Thyroid gland (tissue), 4 donors: ENCODE results near the gene FUBP1. TPM values are rescaled to one million over a fixed set of nuclear protein-coding genes. Genes with fewer than 3 reads are reported as not detected.
"Not testable (repeated sequence)": the region's sequence is repeated elsewhere in the genome, so short reads cannot be mapped to it uniquely, and the experiment has no call there.

Experiments
- DNase-seq, 2 donors: peaks; one replicate each; pipeline ENCODE4 v3.0.0-alpha.2; 2019
- H3K27ac ChIP-seq, 3 donors: fragments of 200-600 bp; sonication (generic); 1 replicate in 2 of 3; 2 replicates in 1 of 3; pipeline ENCODE4 v1.5.1; 2016 to 2019; ENCODE audit warnings: mild to moderate bottlenecking in 1 of 3, moderate library complexity in 1 of 3
- H3K27me3 ChIP-seq: fragments of 200-600 bp; sonication (generic); one replicate; pipeline ENCODE4 v1.5.1; 2019
- H3K36me3 ChIP-seq, 2 donors: fragments of 200-600 bp; sonication (generic); one replicate each; pipeline ENCODE4 v1.5.1; 2016 to 2019
- H3K4me1 ChIP-seq, 2 donors: fragments of 200-600 bp; sonication (generic); one replicate each; pipeline ENCODE4 v1.5.1; 2017 to 2019
- H3K4me3 ChIP-seq, 3 donors: fragments of 200-600 bp; sonication (generic); replicated peaks in 1 of 3; 1 replicate in 2 of 3; 2 replicates in 1 of 3; pipeline ENCODE4 v1.5.1; 2016; ENCODE audit warnings: mild to moderate bottlenecking in 1 of 3
- H3K9me3 ChIP-seq: fragments of 200-600 bp; sonication (generic); one replicate; pipeline ENCODE4 v1.5.1; 2017
- CTCF ChIP-seq, 6 experiments: fragments of 200-600 bp in 3 of 6; fragments of 450-650 bp in 3 of 6; sonication (generic) in 3 of 6; IDR thresholded peaks; one replicate each; pipeline ENCODE4 v1.5.1; 2016 to 2019; ENCODE audit warnings: antibody characterized with exemption in 6 of 6, mild to moderate bottlenecking in 2 of 6, inconsistent platforms in 1 of 6, moderate library complexity in 1 of 6
- POLR2A ChIP-seq, 2 donors: fragments of 450-650 bp; IDR thresholded peaks; one replicate each; pipeline ENCODE4 v1.6.1; 2017; ENCODE audit warnings: antibody characterized with exemption in 2 of 2, mild to moderate bottlenecking in 2 of 2, moderate library complexity in 1 of 2
- WGBS, 2 donors: methylation state at CpG; one replicate each; pipeline ENCODE4 v1.1.5; 2017; 5-methylcytosine and 5-hydroxymethylcytosine counted together
- intact Hi-C: fragments of 100-400 bp; cut with DNase I; formaldehyde crosslinking; loops from one replicate; pipeline ENCODE4 v1.15.1; 2023
- total RNA-seq, 4 donors: library from RNA; depleted of rRNA; stranded (reverse); fragments of >200 nt; gene quantifications; one replicate each; pipeline ENCODE4 v1.2.3, GENCODE V29; 2016

Gene FUBP1
- total RNA-seq, 4 donors from 2014 or later: 136 to 231 (median 178) TPM

GRCh38 chr1:77925956-77926355, 52.9 kb downstream of the FUBP1 start:
- H3K4me3 ChIP-seq: no peak overlapping the region

GRCh38 chr1:77925518-77925917, 53.4 kb downstream of the FUBP1 start:
- Histone ChIP-seq H3K27ac (no peak overlapping the region), H3K36me3 (peaks cover 0 to 5% of the 10 kb centered on the region in 2 donors), H3K4me1 (no peaks in the 10 kb centered on the region), H3K9me3 (no peaks in the 10 kb centered on the region), H3K27me3 (no peaks in the 10 kb centered on the region), H3K4me3 (no peak overlapping the region)
- TF ChIP-seq CTCF (IDR thresholded peaks at IDR 0.05) (no peak), POLR2A (IDR thresholded peaks at IDR 0.05) (no peak)
- DNase-seq: no peak
- intact Hi-C loops: no loop called here
- WGBS, 2 donors: 49 to 67% methylated on average over 1 of the region's 1 CpG

More at GRCh38 chr1:77925956-77926355, 52.9 kb downstream of the FUBP1 start:
- no peak overlapping the region for H3K27ac ChIP-seq
- TF ChIP-seq CTCF (IDR thresholded peaks at IDR 0.05) (no peak), POLR2A (IDR thresholded peaks at IDR 0.05) (no peak)
- H3K4me1 ChIP-seq: no peaks in the 10 kb centered on the region
- H3K27me3 ChIP-seq: no peaks in the 10 kb centered on the region
- DNase-seq: no peak
- intact Hi-C loops: no loop called here
- peaks cover 0 to 5% of the 10 kb centered on the region in 2 donors for H3K36me3 ChIP-seq
- WGBS, 2 donors: 86 to 90% methylated on average over 2 of the region's 2 CpGs
- H3K9me3 ChIP-seq: no peaks in the 10 kb centered on the region

GRCh38 chr1:77918918-77919317, 60.0 kb downstream of the FUBP1 start:
- H3K4me3 ChIP-seq, intact Hi-C loops, H3K36me3 ChIP-seq, DNase-seq, H3K4me1 ChIP-seq, H3K9me3 ChIP-seq, H3K27ac ChIP-seq, H3K27me3 ChIP-seq: not testable (repeated sequence)
- WGBS, 2 donors: 93 to 95% methylated on average over 5 of the region's 5 CpGs

- WGBS, 2 donors: 89 to 93% methylated on average over 4 of the region's 4 CpGs
- H3K36me3 ChIP-seq: no peaks in the 10 kb centered on the region
- no peak for DNase-seq
- TF ChIP-seq POLR2A (IDR thresholded peaks at IDR 0.05): no peak
- no peak for TF ChIP-seq CTCF (IDR thresholded peaks at IDR 0.05)
- no peak overlapping the region for H3K27ac ChIP-seq
- intact Hi-C loops: no loop called here
- no peaks in the 10 kb centered on the region for H3K4me1 ChIP-seq
- no peak overlapping the region for H3K4me3 ChIP-seq
- H3K9me3 ChIP-seq: no peaks in the 10 kb centered on the region
- no peaks in the 10 kb centered on the region for H3K27me3 ChIP-seq
Observed at GRCh38 chr1:77910116-77910515, 68.8 kb downstream of the FUBP1 start.

GRCh38 chr1:77906624-77907023, 72.2 kb downstream of the FUBP1 start:
- TF ChIP-seq CTCF (IDR thresholded peaks at IDR 0.05): no peak
- no peak for TF ChIP-seq POLR2A (IDR thresholded peaks at IDR 0.05)

More at GRCh38 chr1:77906624-77907023, 72.2 kb downstream of the FUBP1 start:
- Histone ChIP-seq H3K27ac (no peak overlapping the region), H3K36me3 (no peaks in the 10 kb centered on the region), H3K27me3 (no peaks in the 10 kb centered on the region), H3K4me3 (no peak overlapping the region), H3K4me1 (no peaks in the 10 kb centered on the region), H3K9me3 (no peaks in the 10 kb centered on the region)
- no peak for DNase-seq
- 87 to 92% methylated on average over 1 of the region's 1 CpG for WGBS, 2 donors
- intact Hi-C loops: no loop called here
